GM21526 (cell line): Measurements from ENCODE around the gene EZR.

ENCODE experiments used
- ATAC-seq: cut with Tn5 transposase; IDR thresholded peaks from one replicate; pipeline ENCODE4 v1.9.1; 2021; ENCODE audit warnings: moderate library complexity; ENCODE audit not compliant: unreplicated experiment, low FRiP score

EZR gene

GRCh38 chr6:158819213-158819976 is at the start of gene EZR:
Gene EZR, minus strand, starts transcription at chr6:158819368. Its CDS starts 1,275 bp downstream, at chr6:158818093.
- ATAC-seq = peak; percentile 43

- ATAC-seq = no peak
These were observed 48.9 kb upstream of the EZR start for GRCh38 chr6:158868122-158868480.

- ATAC-seq = no peak
These were observed 48.4 kb upstream of the EZR start for GRCh38 chr6:158867381-158868121.

GRCh38 chr6:158865769-158866168 is 46.6 kb upstream of the EZR start:
- no peak for ATAC-seq

DNA sequence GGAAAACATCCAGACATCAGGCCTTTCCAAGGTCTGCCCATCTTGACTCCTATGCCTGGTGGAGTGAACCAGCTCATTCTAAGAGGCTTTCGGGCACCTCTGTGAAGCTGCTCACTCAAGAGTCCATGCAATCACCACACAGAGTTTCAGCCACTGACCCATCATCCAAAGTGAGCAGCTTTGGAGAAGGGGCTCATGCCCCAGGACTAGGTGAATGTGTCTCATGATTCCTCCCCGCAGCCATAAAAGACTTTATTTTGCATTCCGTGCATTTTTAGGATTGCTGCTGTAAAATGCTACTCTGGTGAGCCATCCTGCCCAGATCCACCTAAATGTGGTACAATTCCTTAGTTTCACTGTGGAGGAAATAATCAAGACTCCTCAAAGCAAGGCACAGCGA is 44.5 kb upstream of the EZR start:
- no peak for ATAC-seq

DNA sequence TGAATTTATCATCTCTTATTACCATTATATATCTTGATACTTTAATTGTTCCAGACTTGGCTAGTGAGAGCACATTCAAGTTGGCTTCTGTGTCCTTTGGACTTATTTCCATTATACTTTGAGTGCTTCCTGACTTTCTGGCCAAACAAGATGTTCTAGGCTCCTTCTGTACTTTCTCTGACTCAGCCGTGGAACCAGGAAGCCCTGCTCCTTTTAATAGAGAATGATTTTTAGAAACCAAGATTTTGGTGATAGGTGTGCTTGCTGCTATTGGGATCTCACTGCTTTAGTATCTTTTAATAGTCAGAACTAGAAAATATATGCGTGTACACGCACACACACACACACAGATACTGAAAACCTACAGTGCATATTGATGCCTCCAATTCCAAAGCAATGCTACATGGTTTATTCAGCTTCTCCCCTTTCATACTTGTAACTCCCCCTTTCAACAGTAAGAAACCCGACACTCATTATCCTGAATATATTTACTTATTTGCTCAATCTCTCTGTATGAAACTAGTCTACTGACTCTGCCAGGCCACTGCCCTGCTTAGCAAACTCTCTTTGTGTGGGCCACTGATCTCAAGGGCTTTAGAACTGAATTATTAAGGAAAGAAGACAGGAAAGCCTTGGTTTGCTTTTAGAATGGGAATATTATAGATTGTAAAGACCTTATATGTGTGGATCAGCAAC is 42.7 kb upstream of the EZR start:
- ATAC-seq = no peak

- ATAC-seq = no peak
These were observed 41.2 kb upstream of the EZR start for GRCh38 chr6:158860279-158860865.

GRCh38 chr6:158856261-158856660 is 37.1 kb upstream of the EZR start:
- no peak for ATAC-seq

- no peak for ATAC-seq
These were observed 35.3 kb upstream of the EZR start for GRCh38 chr6:158854214-158855101.

DNA sequence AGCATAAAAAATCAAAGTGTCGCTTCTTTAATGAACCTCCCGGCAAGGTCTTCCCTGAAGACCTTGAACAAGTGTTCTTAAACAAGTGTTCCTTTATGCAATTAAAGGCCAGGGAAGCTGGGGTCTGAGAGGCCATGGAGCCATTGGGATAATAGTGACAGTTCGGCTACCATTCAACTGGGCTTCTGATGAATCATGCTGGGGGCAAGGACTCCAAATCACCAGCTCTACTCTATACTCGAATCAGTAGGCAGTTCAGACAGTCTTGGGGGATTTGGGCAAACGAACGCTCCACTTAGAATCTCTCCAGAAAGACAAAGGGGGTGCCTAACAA is 34.7 kb upstream of the EZR start:
- ATAC-seq = no peak

GRCh38 chr6:158853072-158853879 is 34.1 kb upstream of the EZR start:
- ATAC-seq = peak; percentile 79

GRCh38 chr6:158852312-158853071 is 33.3 kb upstream of the EZR start:
- no peak for ATAC-seq

- no peak for ATAC-seq
These were observed 31.6 kb upstream of the EZR start for GRCh38 chr6:158850807-158851115.

DNA sequence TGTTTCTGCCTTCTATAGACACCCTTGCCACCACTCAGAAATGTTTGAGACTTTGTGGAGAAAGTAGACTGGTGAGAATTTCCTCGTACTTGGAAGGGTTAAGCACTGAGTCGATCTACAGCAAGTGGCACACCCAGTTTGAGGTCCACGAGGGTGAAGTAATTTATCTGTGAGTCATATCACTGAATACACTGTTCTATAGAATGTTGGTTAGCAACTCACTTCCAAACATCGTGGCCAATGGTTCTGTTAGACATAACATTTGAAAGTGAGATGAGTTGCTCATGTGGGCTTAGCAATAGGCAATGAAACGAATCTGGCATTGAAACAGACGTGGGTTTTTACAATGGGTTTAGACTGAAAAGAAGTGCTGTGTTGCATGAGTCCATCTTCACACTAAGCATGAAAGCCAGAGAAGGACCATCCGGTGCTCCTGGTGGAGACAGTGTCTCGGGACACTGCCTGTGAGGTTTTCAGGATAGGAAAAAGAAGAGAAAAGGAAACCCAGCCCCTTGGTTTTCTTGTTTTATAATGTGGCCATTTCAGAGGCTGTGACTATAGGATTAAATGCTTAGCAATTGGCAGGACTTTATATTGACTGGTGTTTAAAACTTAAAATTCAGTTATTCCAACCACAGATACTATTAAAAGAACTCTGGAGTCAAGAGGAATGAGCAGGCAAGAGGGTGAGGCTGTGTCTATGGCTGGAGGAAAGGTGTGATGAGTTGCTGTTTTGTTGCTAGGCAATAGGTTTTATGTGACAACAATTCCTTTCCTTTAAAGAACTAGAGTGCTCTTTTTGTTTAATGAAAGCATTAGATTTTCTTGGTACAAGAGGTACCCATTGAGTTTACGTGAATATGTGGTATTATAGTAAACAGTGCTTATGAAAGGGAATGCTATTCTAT is 31.0 kb upstream of the EZR start:
- no peak for ATAC-seq

- ATAC-seq = no peak
These were observed 29.3 kb upstream of the EZR start for GRCh38 chr6:158848490-158848895.

GRCh38 chr6:158847786-158848185 is 28.6 kb upstream of the EZR start:
- ATAC-seq = no peak

- ATAC-seq = no peak
These were observed 27.9 kb upstream of the EZR start for GRCh38 chr6:158847012-158847529.
